GM23338 (cell line): ENCODE data around the gene DHPS. TPM values are rescaled to one million over a fixed set of nuclear protein-coding genes. Genes with fewer than 3 reads are reported as not detected.
"Not testable (repeated sequence)": the region's sequence is repeated elsewhere in the genome, so short reads cannot be mapped to it uniquely, and the experiment has no call there.

Source experiments
- ATAC-seq: fragments of 200-7000 bp; cut with Tn5 transposase; 3 replicates; pipeline ENCODE4 v1.9.1; 2020
- DNase-seq: peaks from one replicate; pipeline ENCODE4 v3.0.0-alpha.2; 2015; ENCODE audit warnings: low spot score
- H2AFZ ChIP-seq: fragments of 200-600 bp; sonication (generic); 2 replicates; pipeline ENCODE4 v1.8.0; 2016; ENCODE audit warnings: antibody characterized with exemption, mild to moderate bottlenecking, moderate library complexity
- H3F3A ChIP-seq: fragments of 200-600 bp; sonication (generic); replicated peaks from 2 replicates; pipeline ENCODE4 v1.8.0; 2017; ENCODE audit warnings: antibody characterized with exemption, mixed run types, low read depth
- H3K27ac ChIP-seq: fragments of 200-600 bp; sonication (generic); 2 replicates; pipeline ENCODE4 v1.6.1; 2016; ENCODE audit warnings: low read depth
- H3K27me3 ChIP-seq: fragments of 200-600 bp; sonication (generic); 2 replicates; pipeline ENCODE4 v1.8.0; 2016; ENCODE audit warnings: mild to moderate bottlenecking, mixed run types, moderate library complexity; ENCODE audit not compliant: insufficient read depth
- H3K36me3 ChIP-seq: fragments of 200-600 bp; sonication (generic); 2 replicates; pipeline ENCODE4 v1.8.0; 2016; ENCODE audit warnings: mild to moderate bottlenecking; ENCODE audit not compliant: insufficient read depth
- H3K4me1 ChIP-seq: fragments of 200-600 bp; sonication (generic); 2 replicates; pipeline ENCODE4 v1.8.0; 2016; ENCODE audit warnings: mild to moderate bottlenecking, moderate library complexity; ENCODE audit not compliant: insufficient read depth
- H3K4me2 ChIP-seq: fragments of 200-600 bp; sonication (generic); 2 replicates; pipeline ENCODE4 v1.7.1; 2017; ENCODE audit warnings: mixed run types
- H3K4me3 ChIP-seq: fragments of 200-600 bp; sonication (generic); 2 replicates; pipeline ENCODE4 v1.6.1; 2016; ENCODE audit warnings: mixed run types
- H3K79me2 ChIP-seq: fragments of 200-600 bp; sonication (generic); replicated peaks from 2 replicates; pipeline ENCODE4 v1.8.0; 2017; ENCODE audit warnings: mild to moderate bottlenecking; ENCODE audit not compliant: insufficient read depth
- H3K9me2 ChIP-seq: fragments of 200-600 bp; sonication (generic); 2 replicates; pipeline ENCODE4 v1.8.0; 2017; ENCODE audit not compliant: insufficient read depth
- H4K20me1 ChIP-seq: fragments of 200-600 bp; sonication (generic); replicated peaks from 2 replicates; pipeline ENCODE4 v1.8.0; 2017; ENCODE audit warnings: mild to moderate bottlenecking; ENCODE audit not compliant: insufficient read depth
- H3K27ac Mint-ChIP-seq: 2 replicates; pipeline ENCODE4 v1.8.0; 2020; ENCODE audit warnings: inconsistent platforms, mild to moderate bottlenecking, moderate library complexity, mixed read lengths
- H3K27me3 Mint-ChIP-seq: 3 replicates; pipeline ENCODE4 v1.8.0; 2022; ENCODE audit warnings: low read depth, mild to moderate bottlenecking, moderate library complexity, mixed read lengths, inconsistent platforms; ENCODE audit not compliant: insufficient read depth, poor library complexity
- H3K36me3 Mint-ChIP-seq: 3 replicates; pipeline ENCODE4 v1.8.0; 2021; ENCODE audit warnings: low read depth, mild to moderate bottlenecking, inconsistent platforms, moderate library complexity, mixed read lengths
- H3K4me1 Mint-ChIP-seq: 3 replicates; pipeline ENCODE4 v1.8.0; 2020; ENCODE audit warnings: mild to moderate bottlenecking, inconsistent platforms, mixed read lengths
- H3K4me3 Mint-ChIP-seq: 3 replicates; pipeline ENCODE4 v1.8.0; 2021; ENCODE audit warnings: moderate library complexity, mild to moderate bottlenecking, inconsistent platforms, mixed read lengths
- H3K9me3 Mint-ChIP-seq: 3 replicates; pipeline ENCODE4 v1.8.0; 2020; ENCODE audit warnings: moderate library complexity, mild to moderate bottlenecking, inconsistent platforms, mixed read lengths
- CREB1 ChIP-seq: fragments of 250-450 bp; sonication (Bioruptor Pico); IDR thresholded peaks from 2 replicates; pipeline ENCODE4 v1.5.0; 2020; ENCODE audit warnings: low read depth, mild to moderate bottlenecking, moderate library complexity
- JUNB ChIP-seq: IDR thresholded peaks from one replicate; pipeline ENCODE4 v1.6.1; 2016; ENCODE audit warnings: antibody characterized with exemption; ENCODE audit not compliant: unreplicated experiment
- ZNF114 ChIP-seq: fragments of 250-450 bp; sonication (Bioruptor Pico); IDR thresholded peaks from 2 replicates; pipeline ENCODE4 v1.5.0; 2020; ENCODE audit warnings: mild to moderate bottlenecking, moderate library complexity
- polyA plus RNA-seq: library from polyadenylated mRNA; unstranded; fragments of >200 nt; fragmentation: Nextera tagmentation; extraction: Ambion mirVana; gene quantifications from 2 replicates; pipeline ENCODE4 v1.2.1, GENCODE V29; 2016
- total RNA-seq: library from RNA; depleted of rRNA; stranded (reverse); fragments of >200 nt; shearing (Covaris generic); gene quantifications from 2 replicates; pipeline ENCODE4 v1.2.3, GENCODE V29; 2014
- TF ChIP-seq, protein P1 (sequence below), 2 experiments: fragments of 200-600 bp in 1 of 2; sonication (generic) in 1 of 2; conservative IDR thresholded peaks; 2 replicates each; pipeline versions ENCODE4 v1.5.1 to v1.6.1; 2016 to 2017; ENCODE audit warnings: antibody characterized with exemption in 2 of 2, low read depth in 2 of 2, mild to moderate bottlenecking in 2 of 2, moderate library complexity in 1 of 2
- TF ChIP-seq, protein P2 (sequence below): fragments of 250-450 bp; sonication (Bioruptor Pico); IDR thresholded peaks from 2 replicates; pipeline ENCODE4 v1.5.0; 2020; ENCODE audit warnings: mild to moderate bottlenecking, moderate library complexity
- TF ChIP-seq, protein P3 (sequence below): IDR thresholded peaks from 2 replicates; pipeline ENCODE4 v1.6.1; 2016; ENCODE audit warnings: antibody characterized with exemption
- TF ChIP-seq, protein P4 (sequence below): IDR thresholded peaks from one replicate; pipeline ENCODE4 v1.6.1; 2018; ENCODE audit warnings: antibody characterized with exemption; ENCODE audit not compliant: unreplicated experiment

Gene DHPS
- total and polyA plus RNA-seq, 2 experiments from 2014 or later: 85.4 to 126 TPM

DNA sequence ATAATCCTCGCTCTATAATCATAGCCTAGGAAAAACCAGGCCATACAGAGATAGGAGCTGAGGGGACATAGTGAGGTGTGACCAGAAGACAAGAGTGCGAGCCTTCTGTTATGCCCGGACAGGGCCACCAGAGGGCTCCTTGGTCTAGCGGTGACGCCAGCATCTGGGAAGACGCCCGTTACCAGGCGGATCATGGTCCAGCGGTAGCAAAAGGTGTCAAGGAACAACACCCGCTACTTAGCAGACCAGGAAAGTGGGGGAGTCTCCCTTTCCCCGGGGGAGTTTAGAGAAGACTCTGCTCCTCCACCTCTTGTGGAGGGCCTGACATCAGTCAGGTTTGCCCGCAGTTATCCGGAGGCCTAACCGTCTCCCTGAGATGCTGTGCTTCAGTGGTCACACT is 30.4 kb upstream of the DHPS start:
- peaks cover 14% of the 10 kb centered on the region for H3K79me2 ChIP-seq
- TF ChIP-seq, protein P1, sequence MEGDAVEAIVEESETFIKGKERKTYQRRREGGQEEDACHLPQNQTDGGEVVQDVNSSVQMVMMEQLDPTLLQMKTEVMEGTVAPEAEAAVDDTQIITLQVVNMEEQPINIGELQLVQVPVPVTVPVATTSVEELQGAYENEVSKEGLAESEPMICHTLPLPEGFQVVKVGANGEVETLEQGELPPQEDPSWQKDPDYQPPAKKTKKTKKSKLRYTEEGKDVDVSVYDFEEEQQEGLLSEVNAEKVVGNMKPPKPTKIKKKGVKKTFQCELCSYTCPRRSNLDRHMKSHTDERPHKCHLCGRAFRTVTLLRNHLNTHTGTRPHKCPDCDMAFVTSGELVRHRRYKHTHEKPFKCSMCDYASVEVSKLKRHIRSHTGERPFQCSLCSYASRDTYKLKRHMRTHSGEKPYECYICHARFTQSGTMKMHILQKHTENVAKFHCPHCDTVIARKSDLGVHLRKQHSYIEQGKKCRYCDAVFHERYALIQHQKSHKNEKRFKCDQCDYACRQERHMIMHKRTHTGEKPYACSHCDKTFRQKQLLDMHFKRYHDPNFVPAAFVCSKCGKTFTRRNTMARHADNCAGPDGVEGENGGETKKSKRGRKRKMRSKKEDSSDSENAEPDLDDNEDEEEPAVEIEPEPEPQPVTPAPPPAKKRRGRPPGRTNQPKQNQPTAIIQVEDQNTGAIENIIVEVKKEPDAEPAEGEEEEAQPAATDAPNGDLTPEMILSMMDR (conservative IDR thresholded peaks at IDR 0.05; ENCODE audit: low read depth in 2 of 2): peak; percentile 9 to 49; a peak in 2 of 4 replicates
- TF ChIP-seq CREB1: peak; percentile 58; the same call in 1 of the 2 replicates
- not testable (repeated sequence) for H3K27ac Mint-ChIP-seq, H3K27me3 ChIP-seq, ATAC-seq, H2AFZ ChIP-seq, H3K4me2 ChIP-seq, H3K27ac ChIP-seq, H3K4me3 Mint-ChIP-seq, DNase-seq, H3K27me3 Mint-ChIP-seq, H3K4me1 ChIP-seq, H3K4me3 ChIP-seq, H3K9me2 ChIP-seq, H3K4me1 Mint-ChIP-seq, H3K9me3 Mint-ChIP-seq
- peaks cover 65% of the 10 kb centered on the region for H3K36me3 ChIP-seq
- peaks cover 89% of the 10 kb centered on the region for H3K36me3 Mint-ChIP-seq
- peaks cover 50% of the 10 kb centered on the region for H3F3A ChIP-seq
- H4K20me1 ChIP-seq: peaks cover 35% of the 10 kb centered on the region

DNA sequence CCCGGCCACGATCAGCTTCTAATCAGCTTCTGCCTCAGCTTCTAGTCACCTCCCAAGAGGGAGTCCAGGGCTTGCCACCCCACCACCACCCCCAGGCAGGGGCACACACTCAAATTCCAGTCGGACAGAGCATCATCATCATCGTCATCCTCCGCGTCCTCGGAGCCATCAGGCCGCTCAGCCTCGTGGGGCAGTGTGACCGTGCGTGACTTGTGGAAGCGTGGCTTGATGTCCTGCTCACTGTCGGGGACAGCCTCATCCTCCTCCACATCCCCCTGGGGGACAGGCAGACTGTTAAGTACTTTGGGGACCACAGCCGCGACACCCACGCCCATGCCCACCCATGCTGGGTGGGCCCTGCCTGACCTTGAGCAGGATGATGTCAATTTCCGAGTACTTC is 29.5 kb upstream of the DHPS start:
- Histone ChIP-seq H3K4me3 (no peak overlapping the region), H3K4me2 (no peak overlapping the region), H3F3A (peaks cover 53% of the 10 kb centered on the region), H4K20me1 (peaks cover 29% of the 10 kb centered on the region), H3K36me3 (peaks cover 67% of the 10 kb centered on the region), H3K9me2 (no peaks in the 10 kb centered on the region), H2AFZ (no peak overlapping the region), H3K79me2 (peaks cover 5% of the 10 kb centered on the region), H3K4me1 (no peaks in the 10 kb centered on the region), H3K27me3 (no peaks in the 10 kb centered on the region), H3K27ac (no peak overlapping the region)
- Mint-ChIP-seq H3K9me3 (no peaks in the 10 kb centered on the region), H3K27ac (no peak overlapping the region), H3K4me1 (no peaks in the 10 kb centered on the region), H3K36me3 (peaks cover 90% of the 10 kb centered on the region), H3K27me3 (peaks cover 2% of the 10 kb centered on the region), H3K4me3 (no peak overlapping the region)
- ATAC-seq (no peak), DNase-seq (no peak)
- TF ChIP-seq, protein P2, sequence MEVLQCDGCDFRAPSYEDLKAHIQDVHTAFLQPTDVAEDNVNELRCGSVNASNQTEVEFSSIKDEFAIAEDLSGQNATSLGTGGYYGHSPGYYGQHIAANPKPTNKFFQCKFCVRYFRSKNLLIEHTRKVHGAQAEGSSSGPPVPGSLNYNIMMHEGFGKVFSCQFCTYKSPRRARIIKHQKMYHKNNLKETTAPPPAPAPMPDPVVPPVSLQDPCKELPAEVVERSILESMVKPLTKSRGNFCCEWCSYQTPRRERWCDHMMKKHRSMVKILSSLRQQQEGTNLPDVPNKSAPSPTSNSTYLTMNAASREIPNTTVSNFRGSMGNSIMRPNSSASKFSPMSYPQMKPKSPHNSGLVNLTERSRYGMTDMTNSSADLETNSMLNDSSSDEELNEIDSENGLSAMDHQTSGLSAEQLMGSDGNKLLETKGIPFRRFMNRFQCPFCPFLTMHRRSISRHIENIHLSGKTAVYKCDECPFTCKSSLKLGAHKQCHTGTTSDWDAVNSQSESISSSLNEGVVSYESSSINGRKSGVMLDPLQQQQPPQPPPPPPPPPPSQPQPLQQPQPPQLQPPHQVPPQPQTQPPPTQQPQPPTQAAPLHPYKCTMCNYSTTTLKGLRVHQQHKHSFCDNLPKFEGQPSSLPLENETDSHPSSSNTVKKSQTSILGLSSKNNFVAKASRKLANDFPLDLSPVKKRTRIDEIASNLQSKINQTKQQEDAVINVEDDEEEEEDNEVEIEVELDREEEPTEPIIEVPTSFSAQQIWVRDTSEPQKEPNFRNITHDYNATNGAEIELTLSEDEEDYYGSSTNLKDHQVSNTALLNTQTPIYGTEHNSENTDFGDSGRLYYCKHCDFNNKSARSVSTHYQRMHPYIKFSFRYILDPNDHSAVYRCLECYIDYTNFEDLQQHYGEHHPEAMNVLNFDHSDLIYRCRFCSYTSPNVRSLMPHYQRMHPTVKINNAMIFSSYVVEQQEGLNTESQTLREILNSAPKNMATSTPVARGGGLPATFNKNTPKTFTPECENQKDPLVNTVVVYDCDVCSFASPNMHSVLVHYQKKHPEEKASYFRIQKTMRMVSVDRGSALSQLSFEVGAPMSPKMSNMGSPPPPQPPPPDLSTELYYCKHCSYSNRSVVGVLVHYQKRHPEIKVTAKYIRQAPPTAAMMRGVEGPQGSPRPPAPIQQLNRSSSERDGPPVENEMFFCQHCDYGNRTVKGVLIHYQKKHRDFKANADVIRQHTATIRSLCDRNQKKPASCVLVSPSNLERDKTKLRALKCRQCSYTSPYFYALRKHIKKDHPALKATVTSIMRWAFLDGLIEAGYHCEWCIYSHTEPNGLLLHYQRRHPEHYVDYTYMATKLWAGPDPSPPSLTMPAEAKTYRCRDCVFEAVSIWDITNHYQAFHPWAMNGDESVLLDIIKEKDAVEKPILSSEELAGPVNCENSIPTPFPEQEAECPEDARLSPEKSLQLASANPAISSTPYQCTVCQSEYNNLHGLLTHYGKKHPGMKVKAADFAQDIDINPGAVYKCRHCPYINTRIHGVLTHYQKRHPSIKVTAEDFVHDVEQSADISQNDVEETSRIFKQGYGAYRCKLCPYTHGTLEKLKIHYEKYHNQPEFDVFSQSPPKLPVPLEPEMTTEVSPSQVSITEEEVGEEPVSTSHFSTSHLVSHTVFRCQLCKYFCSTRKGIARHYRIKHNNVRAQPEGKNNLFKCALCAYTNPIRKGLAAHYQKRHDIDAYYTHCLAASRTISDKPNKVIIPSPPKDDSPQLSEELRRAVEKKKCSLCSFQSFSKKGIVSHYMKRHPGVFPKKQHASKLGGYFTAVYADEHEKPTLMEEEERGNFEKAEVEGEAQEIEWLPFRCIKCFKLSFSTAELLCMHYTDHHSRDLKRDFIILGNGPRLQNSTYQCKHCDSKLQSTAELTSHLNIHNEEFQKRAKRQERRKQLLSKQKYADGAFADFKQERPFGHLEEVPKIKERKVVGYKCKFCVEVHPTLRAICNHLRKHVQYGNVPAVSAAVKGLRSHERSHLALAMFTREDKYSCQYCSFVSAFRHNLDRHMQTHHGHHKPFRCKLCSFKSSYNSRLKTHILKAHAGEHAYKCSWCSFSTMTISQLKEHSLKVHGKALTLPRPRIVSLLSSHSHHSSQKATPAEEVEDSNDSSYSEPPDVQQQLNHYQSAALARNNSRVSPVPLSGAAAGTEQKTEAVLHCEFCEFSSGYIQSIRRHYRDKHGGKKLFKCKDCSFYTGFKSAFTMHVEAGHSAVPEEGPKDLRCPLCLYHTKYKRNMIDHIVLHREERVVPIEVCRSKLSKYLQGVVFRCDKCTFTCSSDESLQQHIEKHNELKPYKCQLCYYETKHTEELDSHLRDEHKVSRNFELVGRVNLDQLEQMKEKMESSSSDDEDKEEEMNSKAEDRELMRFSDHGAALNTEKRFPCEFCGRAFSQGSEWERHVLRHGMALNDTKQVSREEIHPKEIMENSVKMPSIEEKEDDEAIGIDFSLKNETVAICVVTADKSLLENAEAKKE (CRISPR knock-in tag): no peak
- TF ChIP-seq, protein P3, sequence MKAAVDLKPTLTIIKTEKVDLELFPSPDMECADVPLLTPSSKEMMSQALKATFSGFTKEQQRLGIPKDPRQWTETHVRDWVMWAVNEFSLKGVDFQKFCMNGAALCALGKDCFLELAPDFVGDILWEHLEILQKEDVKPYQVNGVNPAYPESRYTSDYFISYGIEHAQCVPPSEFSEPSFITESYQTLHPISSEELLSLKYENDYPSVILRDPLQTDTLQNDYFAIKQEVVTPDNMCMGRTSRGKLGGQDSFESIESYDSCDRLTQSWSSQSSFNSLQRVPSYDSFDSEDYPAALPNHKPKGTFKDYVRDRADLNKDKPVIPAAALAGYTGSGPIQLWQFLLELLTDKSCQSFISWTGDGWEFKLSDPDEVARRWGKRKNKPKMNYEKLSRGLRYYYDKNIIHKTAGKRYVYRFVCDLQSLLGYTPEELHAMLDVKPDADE: no peak
- TF ChIP-seq, protein P4, sequence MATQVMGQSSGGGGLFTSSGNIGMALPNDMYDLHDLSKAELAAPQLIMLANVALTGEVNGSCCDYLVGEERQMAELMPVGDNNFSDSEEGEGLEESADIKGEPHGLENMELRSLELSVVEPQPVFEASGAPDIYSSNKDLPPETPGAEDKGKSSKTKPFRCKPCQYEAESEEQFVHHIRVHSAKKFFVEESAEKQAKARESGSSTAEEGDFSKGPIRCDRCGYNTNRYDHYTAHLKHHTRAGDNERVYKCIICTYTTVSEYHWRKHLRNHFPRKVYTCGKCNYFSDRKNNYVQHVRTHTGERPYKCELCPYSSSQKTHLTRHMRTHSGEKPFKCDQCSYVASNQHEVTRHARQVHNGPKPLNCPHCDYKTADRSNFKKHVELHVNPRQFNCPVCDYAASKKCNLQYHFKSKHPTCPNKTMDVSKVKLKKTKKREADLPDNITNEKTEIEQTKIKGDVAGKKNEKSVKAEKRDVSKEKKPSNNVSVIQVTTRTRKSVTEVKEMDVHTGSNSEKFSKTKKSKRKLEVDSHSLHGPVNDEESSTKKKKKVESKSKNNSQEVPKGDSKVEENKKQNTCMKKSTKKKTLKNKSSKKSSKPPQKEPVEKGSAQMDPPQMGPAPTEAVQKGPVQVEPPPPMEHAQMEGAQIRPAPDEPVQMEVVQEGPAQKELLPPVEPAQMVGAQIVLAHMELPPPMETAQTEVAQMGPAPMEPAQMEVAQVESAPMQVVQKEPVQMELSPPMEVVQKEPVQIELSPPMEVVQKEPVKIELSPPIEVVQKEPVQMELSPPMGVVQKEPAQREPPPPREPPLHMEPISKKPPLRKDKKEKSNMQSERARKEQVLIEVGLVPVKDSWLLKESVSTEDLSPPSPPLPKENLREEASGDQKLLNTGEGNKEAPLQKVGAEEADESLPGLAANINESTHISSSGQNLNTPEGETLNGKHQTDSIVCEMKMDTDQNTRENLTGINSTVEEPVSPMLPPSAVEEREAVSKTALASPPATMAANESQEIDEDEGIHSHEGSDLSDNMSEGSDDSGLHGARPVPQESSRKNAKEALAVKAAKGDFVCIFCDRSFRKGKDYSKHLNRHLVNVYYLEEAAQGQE: no peak
- TF ChIP-seq ZNF114 (no peak), JUNB (no peak)
